GM13976 (cell line): ENCODE results near the gene PLEKHA7.

Experiments used
- DNase-seq: peaks from one replicate; pipeline ENCODE4 v3.0.0; 2012; ENCODE audit warnings: low spot score
- in situ Hi-C: fragments of 300-500 bp; cut with MboI; formaldehyde crosslinking; loops from one replicate; pipeline ENCODE4 v1.12.0; 2022; ENCODE audit warnings: low sequenced_read_pairs, mixed read lengths, inconsistent platforms; ENCODE audit not compliant: unreplicated experiment
- TF ChIP-seq, protein P1 (sequence below): IDR thresholded peaks from 2 replicates; pipeline ENCODE4 v1.5.1; 2012; ENCODE audit warnings: borderline replicate concordance, mild to moderate bottlenecking; ENCODE audit not compliant: insufficient read depth; ENCODE audit errors: extremely low read depth, missing control alignments, control extremely low read depth

PLEKHA7 gene

GRCh38 chr11:16979703-16980622 is 34.3 kb downstream of the PLEKHA7 start:
- TF ChIP-seq, protein P1, sequence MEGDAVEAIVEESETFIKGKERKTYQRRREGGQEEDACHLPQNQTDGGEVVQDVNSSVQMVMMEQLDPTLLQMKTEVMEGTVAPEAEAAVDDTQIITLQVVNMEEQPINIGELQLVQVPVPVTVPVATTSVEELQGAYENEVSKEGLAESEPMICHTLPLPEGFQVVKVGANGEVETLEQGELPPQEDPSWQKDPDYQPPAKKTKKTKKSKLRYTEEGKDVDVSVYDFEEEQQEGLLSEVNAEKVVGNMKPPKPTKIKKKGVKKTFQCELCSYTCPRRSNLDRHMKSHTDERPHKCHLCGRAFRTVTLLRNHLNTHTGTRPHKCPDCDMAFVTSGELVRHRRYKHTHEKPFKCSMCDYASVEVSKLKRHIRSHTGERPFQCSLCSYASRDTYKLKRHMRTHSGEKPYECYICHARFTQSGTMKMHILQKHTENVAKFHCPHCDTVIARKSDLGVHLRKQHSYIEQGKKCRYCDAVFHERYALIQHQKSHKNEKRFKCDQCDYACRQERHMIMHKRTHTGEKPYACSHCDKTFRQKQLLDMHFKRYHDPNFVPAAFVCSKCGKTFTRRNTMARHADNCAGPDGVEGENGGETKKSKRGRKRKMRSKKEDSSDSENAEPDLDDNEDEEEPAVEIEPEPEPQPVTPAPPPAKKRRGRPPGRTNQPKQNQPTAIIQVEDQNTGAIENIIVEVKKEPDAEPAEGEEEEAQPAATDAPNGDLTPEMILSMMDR: no peak
- no peak for DNase-seq
- in situ Hi-C loops: no loop called here

DNA sequence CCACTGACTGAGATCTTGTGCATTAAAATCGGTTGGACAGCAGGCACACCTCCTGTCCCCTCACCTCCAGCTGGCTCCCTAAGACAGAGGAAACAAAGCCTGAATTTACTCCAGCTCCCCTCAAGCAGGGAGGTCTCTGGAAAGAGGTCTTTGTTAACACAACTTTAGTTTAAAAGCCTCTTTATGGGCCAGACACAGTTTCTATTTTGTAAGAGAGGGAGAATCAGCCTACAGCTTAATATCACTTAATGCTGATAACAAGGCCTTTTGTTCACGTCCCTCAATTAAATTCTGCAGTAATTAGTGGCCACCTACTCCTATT is 36.3 kb downstream of the PLEKHA7 start:
- TF ChIP-seq, protein P1: no peak
- DNase-seq: no peak
- in situ Hi-C loops: no loop called here

DNA sequence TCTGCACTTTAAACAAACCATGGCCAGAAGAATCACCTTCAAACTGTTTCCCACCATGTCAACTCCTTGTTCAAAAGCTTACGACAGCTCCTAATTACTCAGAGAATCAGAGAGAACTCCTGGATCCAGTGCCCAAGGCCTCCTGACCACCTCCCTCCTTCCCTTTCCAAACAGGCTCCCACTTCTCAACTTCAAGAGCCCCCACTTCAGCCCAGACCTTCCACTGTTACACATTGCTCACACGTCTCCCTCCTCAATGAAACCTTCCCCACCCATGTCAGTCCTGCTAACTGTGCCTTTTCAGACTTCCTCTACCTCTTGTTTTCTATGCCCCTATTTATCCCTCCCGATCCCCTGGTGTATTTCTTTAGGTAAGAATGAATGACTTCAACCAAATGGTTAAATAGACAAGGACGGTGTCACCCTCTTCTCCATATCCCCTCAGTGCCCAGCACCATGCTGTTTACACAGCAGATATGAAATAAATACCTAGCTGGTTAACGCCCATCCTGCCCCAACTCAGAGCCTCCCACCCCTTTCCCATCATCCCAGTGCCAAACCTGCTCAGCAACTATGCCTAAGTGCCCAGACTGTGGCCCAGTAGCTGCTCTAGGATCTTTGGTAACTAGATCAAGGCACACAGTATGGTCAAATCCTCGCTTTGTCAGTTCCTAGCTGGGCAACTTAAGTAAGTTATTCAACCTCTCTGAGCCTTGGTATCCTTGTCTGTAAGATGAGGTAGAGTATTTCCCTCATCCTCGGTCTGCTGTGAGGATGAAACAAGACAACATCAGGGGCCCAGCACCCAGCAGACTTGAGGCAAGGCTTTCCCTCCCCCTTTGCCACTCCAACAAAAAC is 36.8 kb downstream of the PLEKHA7 start:
- TF ChIP-seq, protein P1: no peak

GRCh38 chr11:16976379-16976778 is 37.8 kb downstream of the PLEKHA7 start:
- in situ Hi-C loops: no loop called here
- DNase-seq: no peak
- TF ChIP-seq, protein P1: no peak

More for the DNA sequence above, 36.8 kb downstream of the PLEKHA7 start:
- DNase-seq: no peak
- in situ Hi-C loops: no loop called here

- DNase-seq: no peak
- in situ Hi-C loops: no loop called here
- TF ChIP-seq, protein P1: no peak
These were observed 38.3 kb downstream of the PLEKHA7 start for GRCh38 chr11:16975906-16976305.

GRCh38 chr11:16973338-16973964 is 40.8 kb downstream of the PLEKHA7 start:
- in situ Hi-C loops: no loop called here
- TF ChIP-seq, protein P1: no peak
- no peak for DNase-seq
